Medulla oblongata (tissue), 1 donor: ENCODE measurements around the gene MED26.
"Not testable (repeated sequence)": the region's sequence is repeated elsewhere in the genome, so short reads cannot be mapped to it uniquely, and the experiment has no call there.

Source experiments
- DNase-seq: peaks from one replicate; pipeline ENCODE4 v3.0.0-alpha.2; 2015; ENCODE audit errors: extremely low spot score

Gene MED26

DNA sequence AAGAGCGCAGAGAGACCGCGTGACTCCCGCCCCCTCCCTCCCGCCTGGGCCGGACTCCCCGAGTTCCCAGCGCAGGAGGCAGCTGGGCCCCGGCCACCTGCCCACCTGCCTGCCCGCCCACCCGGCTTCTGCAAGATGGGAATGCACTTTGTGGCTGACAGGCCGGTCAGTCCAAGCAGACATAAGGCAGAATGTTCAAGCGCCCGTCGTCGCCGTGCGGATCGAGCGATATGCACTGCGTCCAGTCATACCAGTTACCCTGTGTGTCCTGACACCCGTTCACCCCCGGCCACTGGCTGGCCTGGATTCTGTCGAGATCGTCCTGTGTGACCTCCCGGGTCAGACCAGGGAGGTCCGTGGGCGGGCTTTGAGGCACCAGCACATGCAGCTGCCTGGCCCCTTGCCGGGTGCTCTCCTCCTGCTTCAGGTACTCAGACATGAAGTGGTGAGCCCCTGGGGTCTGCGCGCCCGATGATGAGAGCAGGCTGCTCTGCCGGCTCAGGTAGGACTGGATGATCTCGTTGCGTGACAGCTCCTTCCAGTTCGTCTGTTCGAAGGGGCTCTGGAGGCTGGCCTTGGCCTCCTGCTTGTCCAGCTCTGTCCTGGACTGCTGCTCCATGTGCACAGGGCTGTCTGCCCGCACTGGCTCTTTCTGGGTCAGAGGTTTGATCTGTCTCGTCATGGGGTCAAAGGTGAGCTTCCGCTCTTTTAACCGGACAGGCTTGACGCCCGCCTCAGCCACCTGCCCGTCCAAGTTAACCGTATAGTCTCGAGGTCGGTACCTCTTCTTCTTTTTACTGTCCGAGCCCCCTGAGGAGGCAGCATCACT is 51.9 kb downstream of the MED26 start:
- DNase-seq: no peak

DNA sequence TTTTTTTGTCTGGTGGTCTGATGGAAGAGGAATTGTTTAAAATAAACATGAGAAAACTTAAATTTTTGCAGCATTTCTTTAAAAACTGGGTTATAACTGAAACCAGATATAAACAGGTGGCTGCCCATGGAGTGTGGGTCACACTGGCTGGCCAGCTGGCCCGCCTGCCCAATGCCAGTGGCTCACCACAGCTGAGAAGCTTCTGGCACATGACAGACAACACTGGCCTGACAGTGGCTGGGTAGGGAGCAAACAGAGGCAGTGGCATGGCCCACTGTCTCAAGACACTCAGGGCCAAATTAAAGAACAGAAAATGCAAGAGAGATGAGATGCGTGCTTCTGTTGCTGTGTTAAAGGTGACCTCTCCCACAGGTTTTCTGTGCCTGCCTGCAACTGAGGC is 52.7 kb downstream of the MED26 start:
- DNase-seq: no peak

DNA sequence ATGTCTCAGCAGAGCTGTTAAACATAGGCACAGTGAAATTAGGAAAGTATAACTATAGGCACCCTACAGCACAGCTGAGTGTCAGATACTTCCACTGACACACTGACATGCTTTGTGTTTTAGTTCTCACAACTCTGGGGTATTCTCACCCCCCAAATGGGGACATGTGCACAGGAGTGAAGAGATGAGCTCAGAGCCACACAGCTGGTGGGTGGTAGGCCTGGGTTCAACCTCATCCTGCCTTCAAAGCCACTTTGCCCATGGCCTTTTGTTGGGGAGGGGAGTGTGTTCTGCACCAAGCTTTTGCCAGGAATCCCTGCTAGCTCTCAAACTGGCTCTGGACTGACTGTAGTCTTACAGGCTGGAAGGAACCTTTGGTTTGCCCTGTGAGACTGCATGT is 54.1 kb downstream of the MED26 start:
- DNase-seq: no peak

DNA sequence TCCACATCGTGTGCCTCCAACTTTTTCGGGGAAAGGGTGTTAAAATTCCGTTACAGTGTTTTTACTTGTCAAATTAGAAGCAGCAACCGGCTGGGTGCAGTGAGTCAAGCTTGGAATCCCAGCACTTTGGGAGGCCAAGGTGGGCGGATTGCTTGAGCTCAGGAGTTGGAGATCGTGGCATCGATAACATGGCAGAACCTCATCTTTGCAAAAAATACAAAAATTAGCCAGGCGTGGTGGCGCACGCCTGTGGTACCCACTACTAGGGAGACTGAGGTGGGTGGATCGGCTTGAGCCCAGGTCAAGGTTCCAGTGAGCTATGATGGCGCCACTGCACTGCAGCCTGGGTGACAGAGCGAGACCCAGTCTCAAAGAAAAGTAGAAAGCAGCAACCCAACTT is 54.7 kb downstream of the MED26 start:
- DNase-seq: no peak

DNA sequence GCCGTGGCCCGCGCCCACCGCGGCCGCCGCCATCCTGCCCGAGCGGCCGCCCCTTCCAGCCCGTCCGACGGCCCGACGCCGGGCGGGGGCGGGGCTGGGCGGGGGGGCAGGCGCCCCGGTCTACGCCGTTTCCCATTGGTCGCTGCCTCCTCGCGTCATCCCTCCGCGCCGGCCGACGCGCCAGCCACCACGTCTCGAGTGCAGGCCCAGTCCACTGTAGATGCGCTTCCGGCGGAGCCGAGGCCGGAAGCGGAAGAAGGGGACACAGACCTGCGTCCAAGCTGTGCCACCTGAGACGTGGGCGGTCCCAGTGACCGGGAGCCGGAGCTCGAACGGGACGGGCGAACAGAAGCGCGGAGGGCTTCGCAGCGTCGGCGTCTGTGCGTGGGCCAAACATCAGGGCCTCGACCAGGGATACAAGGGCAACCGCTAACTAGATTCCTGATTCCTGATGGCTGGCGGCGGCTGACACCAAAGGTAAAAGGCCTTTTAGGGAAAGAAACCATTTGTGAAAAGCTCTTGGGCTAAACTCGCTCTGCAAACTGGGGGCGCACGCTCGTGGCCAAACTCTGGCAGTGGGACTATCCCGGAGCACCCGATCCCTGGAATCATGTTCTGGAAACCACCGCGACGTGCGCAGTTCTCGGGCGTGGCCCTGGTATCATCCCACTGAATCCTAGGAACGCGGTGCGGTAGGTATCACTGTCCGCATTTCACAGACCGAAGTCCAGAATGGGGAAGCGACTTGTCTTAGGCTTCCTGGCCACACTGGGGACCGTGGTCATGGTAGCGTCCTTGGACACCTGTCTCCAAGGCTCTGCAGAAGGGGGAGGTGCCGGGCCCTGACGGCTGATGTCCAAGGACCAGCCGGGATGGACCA is 55.4 kb downstream of the MED26 start, which contains the start of gene SLC35E1:
SLC35E1 (minus strand) TSS at position 84 of the 880 bp plus-strand sequence; CDS start at position 33, 51 bp downstream.
- peak; percentile 97 for DNase-seq

DNA sequence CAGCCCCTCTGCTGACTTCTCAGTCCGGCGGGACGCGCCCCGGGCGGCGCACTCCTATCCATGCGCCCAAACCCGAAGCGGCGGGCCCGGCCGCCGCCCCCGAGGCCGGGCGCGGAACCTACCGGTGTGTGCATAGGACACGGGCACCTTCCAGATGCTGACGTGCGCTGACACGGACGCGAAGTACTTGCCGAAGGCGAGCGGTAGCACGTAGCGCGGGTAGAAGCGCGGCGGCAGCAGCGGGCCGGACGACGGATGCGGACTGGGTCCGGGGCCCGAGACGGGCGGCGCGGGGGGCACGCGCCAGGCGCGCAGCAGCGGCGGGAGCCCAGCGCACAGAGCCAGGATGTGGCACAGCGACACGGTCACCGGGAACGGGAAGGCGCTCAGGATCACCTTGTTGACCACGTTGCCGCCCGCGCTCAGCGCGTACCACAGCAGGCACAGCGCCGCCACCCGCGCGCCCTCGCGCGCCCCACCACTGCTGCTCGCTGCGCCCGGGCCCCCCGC is 56.1 kb downstream of the MED26 start:
- no peak for DNase-seq

DNA sequence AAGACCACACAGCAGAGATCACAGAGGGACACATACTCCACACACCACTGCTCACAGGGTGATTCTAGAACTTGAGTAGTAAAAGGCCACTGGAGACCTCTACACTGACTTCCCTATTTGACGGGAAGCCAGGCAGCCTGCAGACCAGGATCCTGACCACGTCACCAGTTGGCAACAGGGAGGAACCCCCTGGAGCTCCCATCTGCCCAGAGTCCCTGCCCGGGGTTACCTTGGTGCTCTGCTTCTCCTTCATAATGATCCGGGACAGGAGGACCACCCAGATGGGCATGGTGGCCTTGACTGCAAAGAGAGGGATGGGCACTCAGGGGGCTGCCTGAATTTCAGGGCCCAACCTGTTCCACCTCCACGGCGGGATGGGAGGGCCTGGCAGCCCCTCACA is 56.7 kb downstream of the MED26 start:
- peak; percentile 40 for DNase-seq

DNA sequence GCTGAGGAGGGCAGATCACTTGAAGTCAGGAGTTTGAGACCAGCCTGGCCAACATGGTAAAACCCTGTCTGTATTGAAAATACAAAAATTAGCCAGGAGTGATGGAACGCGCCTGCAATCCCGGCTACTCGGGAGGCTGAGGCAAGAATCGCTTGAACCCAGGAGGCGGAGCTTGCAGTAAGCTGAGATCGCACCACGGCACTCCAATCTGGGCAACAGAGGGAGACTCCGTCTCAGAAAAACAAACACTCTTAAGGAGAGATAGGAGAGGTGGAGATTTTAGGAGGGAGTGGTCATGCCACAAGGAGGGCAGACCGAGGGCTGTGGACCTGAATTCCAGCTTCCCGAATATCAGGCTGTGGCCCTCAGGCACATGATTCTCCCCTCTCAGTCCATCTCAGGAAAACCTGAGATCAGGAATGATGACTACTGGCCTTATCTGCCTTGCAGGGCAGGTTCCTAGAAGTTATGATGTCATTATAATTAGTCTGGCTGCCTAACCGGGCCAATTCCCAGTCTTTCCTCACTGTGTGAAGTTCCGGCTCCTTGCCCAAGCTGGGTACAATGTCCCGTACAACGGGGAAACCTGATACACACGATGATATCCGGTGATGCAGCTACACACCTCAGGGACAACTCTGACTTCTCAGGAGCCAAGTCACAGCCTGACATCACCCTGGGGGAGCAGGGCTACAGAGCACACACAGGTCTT is 58.2 kb downstream of the MED26 start:
- DNase-seq: no peak

DNA sequence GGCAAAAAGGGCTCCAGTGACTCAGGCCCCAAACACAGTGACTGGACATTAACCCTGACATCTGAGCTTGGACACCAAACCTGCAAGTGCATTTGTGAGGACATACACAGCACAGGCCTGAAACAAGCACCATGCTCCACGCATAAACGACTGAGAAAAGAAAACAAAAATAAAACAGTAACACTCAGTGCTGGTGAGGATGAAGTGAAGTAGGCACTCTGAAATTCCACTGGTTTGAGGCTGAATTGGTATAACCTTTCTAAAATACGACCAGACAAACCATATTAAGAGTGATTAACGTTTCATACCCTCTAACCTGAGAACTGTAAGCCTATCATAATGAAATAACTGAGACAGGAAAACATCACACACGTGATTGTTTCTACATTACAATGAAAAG is 61.3 kb downstream of the MED26 start:
- no peak for DNase-seq

DNA sequence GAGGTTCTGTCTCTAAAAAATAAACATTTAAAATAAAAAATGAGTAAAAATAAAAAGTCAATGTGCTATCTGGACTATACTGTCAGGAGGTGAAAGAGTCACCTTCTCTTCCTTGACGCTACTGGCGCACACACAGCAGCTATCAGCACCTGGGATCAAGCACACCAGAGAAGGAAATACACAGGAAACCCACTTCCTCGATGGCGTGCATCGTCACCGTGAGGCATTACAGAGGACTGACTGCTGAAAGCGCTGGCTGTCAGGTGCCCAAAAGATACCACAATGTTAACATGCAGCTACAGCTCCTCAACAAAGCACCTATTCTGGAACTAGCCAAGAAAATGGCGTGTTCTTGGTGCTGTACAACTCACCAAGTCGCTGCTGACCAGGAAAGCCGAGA is 61.8 kb downstream of the MED26 start:
- no peak for DNase-seq

DNA sequence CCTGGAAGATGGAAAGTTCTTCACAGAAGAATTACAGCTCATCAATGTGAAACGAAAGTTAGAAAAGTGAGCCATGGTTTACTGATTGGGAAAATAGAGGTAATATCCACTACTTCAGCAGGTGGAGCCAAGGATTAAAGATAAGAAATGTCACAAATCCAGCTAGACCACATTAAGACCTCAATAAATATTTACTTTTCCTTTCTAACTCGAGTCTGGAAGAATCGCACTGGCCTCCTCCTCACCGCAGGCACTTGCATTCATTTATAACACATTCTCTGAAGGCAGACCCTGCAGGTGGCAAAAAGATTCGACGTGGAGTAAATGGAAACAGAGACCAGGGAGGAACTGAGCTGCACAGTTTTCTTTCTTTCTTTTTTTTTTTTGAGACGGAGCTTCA is 63.2 kb downstream of the MED26 start:
- DNase-seq: no peak

DNA sequence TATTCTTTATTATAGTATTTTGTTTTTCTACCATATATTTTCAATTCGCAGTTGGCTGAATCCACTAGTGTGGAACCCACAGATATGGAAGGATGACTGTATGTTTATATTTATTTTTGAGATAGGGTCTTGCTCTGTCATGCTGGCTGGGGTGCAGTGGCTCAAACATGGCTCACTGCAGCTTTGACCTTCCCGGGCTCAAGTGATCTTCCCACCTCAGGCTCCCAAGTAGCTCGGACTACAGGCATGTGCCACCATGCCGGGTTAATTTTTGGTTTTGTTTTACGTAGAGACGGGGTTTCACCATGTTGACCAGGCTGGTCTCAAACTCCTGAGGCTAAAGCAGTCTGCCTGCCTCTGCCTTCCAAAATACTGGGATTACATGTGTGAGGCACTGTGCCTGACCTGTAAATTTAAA is 65.4 kb downstream of the MED26 start:
- no peak for DNase-seq

DNA sequence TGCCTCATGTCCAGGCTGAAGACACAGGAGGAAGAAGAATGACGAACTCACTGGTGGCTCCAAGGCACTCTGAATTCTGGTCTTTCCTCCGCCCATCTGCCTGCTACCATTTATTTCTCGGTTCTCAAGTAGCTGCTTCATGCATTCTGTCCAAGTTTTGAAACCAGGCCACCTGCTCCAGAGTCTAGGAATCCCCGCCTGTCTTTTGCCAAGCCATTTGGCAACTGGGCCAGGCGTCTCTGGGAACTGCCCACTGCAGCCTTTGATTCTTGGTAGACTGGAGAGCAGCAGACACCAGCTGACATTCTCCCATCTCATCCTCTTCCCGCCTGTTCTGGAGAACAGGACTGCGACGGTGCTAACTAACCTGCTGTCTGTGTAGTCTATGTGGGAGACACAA is 66.6 kb downstream of the MED26 start:
- DNase-seq: peak; percentile 82

DNA sequence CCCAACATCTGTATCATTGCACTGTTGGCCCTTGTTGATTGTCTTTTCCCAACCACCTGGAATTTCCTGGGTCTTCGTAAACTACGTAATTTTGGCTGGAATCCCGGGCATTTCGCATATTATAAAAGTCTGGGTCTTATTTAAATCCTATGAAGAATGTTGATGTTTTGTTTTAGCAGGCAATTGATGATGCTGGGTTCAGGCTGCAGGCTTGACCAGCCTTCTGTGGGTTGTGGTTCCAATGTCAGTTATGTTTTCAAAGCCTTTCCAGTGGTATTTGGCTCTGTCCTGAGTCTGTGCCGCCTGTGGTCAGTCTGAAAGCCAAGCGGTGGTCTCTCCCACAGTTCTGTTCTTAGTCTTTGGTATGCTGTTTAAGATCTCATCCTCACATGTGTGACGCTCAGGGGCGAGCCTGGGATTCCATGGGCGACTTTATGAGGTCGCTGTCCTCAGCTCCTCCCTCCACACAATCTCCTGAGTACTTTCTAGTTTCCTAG is 68.2 kb downstream of the MED26 start:
- no peak for DNase-seq

DNA sequence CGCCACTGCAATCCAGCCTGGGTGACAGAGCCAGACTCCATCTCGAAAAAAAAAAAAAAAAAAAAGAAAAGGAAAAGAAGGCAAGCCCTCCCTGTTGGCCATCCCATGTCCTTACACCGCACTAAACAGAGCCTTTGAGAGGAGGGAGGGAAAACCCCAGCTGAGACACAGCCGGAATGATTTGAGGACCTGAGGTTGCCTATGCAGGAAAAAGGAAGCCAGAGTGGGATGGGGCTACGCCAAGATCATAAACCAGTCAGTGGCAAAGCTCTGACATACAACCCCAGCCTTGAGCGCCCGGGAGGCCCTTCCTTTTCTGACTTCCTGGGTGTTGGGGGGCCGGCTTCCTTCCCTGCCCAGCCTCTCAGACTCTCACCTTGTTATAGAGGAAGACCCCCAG is 73.2 kb downstream of the MED26 start:
- DNase-seq: no peak

DNA sequence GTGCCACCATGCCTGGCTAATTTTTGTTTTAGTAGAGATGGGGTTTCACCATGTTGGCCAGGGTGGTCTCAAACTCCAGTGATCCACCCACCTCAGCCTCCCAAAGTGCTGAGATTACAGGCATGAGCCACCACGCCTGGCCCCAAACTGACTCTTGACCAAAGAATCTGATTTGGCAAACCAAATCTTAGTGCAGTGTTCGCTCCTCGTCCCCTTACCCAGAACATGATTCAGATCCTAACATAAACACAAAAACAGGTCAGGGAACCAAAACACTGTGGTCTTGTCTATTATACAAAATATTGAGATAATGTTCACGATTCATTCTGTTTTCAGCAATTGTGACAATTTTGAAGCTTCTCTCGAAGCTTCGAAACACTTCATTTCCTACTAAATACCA is 76.1 kb downstream of the MED26 start:
- not testable (repeated sequence) for DNase-seq

DNA sequence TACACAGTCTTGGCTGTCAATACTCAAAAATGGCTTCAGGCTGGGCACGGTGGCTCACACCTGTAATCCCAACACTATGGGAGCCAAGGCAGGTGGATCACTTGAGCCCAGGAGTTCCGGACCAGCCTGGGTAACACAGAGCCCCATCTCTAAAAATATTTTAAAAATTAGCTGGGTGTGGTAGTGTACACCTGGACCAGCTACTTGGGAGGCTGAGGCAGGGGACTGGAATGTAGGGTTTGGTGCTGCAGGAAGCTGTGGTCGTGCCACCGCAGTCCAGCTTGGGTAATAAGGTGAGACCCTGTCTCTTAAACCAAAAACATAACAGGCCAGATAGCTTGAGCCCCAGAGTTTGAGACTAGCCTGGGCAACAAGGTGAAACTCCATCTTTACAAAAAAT is 79.0 kb downstream of the MED26 start:
- no peak for DNase-seq

DNA sequence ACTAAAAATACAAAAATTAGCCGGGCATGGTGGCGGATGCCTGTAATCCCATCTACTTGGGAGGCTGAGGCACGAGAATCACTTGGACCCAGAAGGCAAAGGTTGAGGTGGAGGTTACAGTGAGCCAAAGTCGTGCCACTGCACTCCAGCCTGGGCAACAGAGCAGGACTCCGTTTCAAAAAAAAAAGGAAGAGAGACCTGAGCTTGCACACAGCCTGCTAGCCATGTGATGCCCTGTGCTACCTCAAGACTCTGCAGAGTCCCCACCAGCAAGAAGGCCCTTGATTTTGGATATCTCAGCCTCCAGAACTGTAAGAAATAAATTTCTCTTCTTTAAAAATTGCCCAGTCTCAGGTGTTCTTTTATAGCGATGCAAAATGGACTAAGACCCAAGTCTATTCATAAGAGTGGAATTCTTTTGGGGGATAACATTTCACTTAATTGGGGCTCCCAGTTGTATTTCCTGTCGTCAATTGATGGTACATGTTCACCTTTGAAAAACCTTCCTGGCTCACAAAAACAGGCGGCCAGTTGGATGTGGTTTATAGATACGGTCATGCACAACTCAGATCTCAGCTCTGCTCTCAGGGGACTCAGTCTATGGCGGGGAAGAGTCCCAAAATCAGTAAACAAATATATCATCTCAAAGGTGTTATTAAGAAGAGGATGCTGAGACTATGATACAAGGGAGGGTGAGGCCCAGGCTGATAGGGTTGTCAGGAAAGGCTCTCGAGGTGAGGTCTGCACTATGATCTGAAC is 83.4 kb downstream of the MED26 start:
- no peak for DNase-seq

DNA sequence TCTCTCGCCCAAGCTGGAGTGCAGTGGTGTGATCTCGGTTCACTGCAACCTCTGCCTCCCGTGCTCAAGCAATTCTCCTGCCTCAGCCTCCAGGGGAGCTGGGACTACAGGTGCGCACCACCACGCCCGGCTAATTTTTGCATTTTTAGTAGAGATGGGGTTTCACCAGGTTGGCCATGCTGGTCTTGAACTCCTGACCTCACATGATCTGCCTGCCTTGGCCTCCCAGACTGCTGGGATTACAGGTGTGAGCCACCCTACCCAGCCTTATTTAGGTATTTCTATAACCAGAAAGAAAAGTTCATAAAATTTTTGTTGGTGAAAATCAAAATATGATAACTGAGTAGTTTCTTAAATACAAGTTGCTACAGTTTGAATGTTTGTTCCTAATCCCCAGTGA is 84.3 kb downstream of the MED26 start:
- not testable (repeated sequence) for DNase-seq

DNA sequence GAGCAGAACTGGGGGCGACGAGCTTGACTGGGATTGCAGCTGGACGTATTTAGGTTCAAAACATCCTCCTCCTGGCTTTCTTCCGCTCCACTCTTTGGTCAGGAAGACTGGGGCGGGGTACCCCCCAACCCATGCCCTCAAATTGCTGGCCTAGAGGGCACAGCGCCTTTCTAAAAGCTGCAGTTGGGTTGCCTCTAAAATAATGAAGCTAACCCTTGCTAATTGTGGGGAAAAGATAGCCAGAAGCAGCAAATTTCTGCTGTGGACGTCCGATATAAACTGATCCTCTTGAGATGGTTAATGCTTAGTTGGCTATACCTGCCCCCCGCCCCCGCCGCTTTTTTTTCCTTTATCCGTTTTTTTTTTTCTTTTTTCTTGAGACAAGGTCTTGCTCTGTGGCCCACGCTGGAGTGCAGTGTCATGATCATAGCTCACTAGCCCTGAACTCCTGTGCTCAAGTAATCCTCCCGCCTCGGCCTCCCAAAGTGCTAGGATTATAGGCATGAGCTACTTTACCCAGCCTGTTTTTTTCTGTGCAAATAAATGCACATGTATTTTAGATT is 85.0 kb downstream of the MED26 start:
- DNase-seq: no peak
